HepG2 (cell line): ENCODE data around the gene C14orf119. TPM values are rescaled to one million over a fixed set of nuclear protein-coding genes. Genes with fewer than 3 reads are reported as not detected.

Experiments
- GATA4 ChIP-seq: sonication (generic); IDR thresholded peaks from 2 replicates; pipeline ENCODE4 v1.6.1; 2016; ENCODE audit warnings: antibody characterized with exemption, low read depth, borderline replicate concordance
- KDM6A ChIP-seq: IDR thresholded peaks from 2 replicates; pipeline ENCODE4 v1.6.1; 2016; ENCODE audit warnings: low read depth
- MBNL3 ChIP-seq: fragments of 250-450 bp; sonication (Bioruptor Pico); conservative IDR thresholded peaks from 2 replicates; pipeline ENCODE4 v1.8.0; 2022; ENCODE audit warnings: mild to moderate bottlenecking, inconsistent platforms
- MED1 ChIP-seq: sonication (generic); formaldehyde crosslinking; IDR thresholded peaks from 2 replicates; pipeline ENCODE4 v1.4.0; 2020; ENCODE audit warnings: missing genetic modification reagents
- NAIF1 ChIP-seq: sonication (generic); formaldehyde crosslinking; IDR thresholded peaks from 2 replicates; pipeline ENCODE4 v1.5.0; 2020; ENCODE audit warnings: mild to moderate bottlenecking, missing genetic modification reagents, borderline replicate concordance
- PLRG1 ChIP-seq: fragments of 450-650 bp; conservative IDR thresholded peaks from 2 replicates; pipeline ENCODE4 v1.6.1; 2016
- RBM22 ChIP-seq: fragments of 200-400 bp; formaldehyde crosslinking; optimal IDR thresholded peaks from 2 replicates; pipeline ENCODE3; 2017; ENCODE audit warnings: mild to moderate bottlenecking, low read length, moderate library complexity
- RFX1 ChIP-seq: fragments of 450-650 bp; IDR thresholded peaks from 2 replicates; pipeline ENCODE4 v1.6.1; 2017
- STAG1 ChIP-seq: sonication (generic); formaldehyde crosslinking; IDR thresholded peaks from 2 replicates; pipeline ENCODE4 v1.4.0; 2020; ENCODE audit warnings: missing genetic modification reagents
- XBP1 ChIP-seq: sonication (generic); formaldehyde crosslinking; IDR thresholded peaks from 2 replicates; pipeline ENCODE4 v1.5.0; 2020; ENCODE audit warnings: missing genetic modification reagents
- ZNF232 ChIP-seq: sonication (generic); formaldehyde crosslinking; IDR thresholded peaks from 2 replicates; pipeline ENCODE4 v1.4.0; 2020; ENCODE audit warnings: missing genetic modification reagents, borderline replicate concordance
- ZNF343 ChIP-seq: sonication (generic); formaldehyde crosslinking; IDR thresholded peaks from 2 replicates; pipeline ENCODE4 v1.4.0; 2020; ENCODE audit warnings: mild to moderate bottlenecking, missing genetic modification reagents
- ZNF550 ChIP-seq: sonication (generic); formaldehyde crosslinking; IDR thresholded peaks from 2 replicates; pipeline ENCODE4 v1.4.0; 2020; ENCODE audit warnings: mild to moderate bottlenecking, missing genetic modification reagents, borderline replicate concordance
- ZNF644 ChIP-seq: IDR thresholded peaks from 2 replicates; pipeline ENCODE4 v1.6.1; 2016; ENCODE audit warnings: low read depth
- ZNF709 ChIP-seq: sonication (generic); formaldehyde crosslinking; IDR thresholded peaks from 2 replicates; pipeline ENCODE4 v1.5.0; 2020; ENCODE audit warnings: mild to moderate bottlenecking, missing genetic modification reagents
- ZSCAN9 ChIP-seq: IDR thresholded peaks from 2 replicates; pipeline ENCODE4 v1.6.1; 2016; ENCODE audit warnings: borderline replicate concordance
- polyA plus RNA-seq, 8 experiments: library from polyadenylated mRNA; depleted of rRNA in 3 of 8; stranded (reverse) in 7 of 8; unstranded in 1 of 8; fragments of >200 nt; fragmentation: Illumina TruSeq in 4 of 8; extraction: Trizol in 4 of 8; gene quantifications; 2 replicates each; pipeline versions ENCODE4 v1.2.1 to v1.2.3, GENCODE V29; 2011 to 2016; ENCODE audit warnings: low read depth in 4 of 8, missing spikeins in 1 of 8, mixed read lengths in 1 of 8; ENCODE audit not compliant: insufficient read depth in 1 of 8
- total RNA-seq, 5 experiments: library from RNA; depleted of rRNA; stranded (reverse); fragments of >200 nt; fragmentation: Illumina TruSeq; extraction: Trizol; gene quantifications; 2 replicates each; pipeline ENCODE4 v1.2.3, GENCODE V29; 2016; ENCODE audit warnings: low read depth in 1 of 5
- TF ChIP-seq, protein P1 (sequence below): sonication (generic); formaldehyde crosslinking; IDR thresholded peaks from 2 replicates; pipeline ENCODE4 v1.4.0; 2020; ENCODE audit warnings: missing genetic modification reagents, borderline replicate concordance
- TF ChIP-seq, protein P2 (sequence below): sonication (generic); formaldehyde crosslinking; IDR thresholded peaks from 2 replicates; pipeline ENCODE4 v1.4.0; 2020; ENCODE audit warnings: missing genetic modification reagents, borderline replicate concordance
- TF ChIP-seq, protein P3 (sequence below): sonication (generic); formaldehyde crosslinking; IDR thresholded peaks from 2 replicates; pipeline ENCODE4 v1.4.0; 2020; ENCODE audit warnings: missing genetic modification reagents; ENCODE audit errors: not compliant biosample characterization
- TF ChIP-seq, protein P4 (sequence below): sonication (generic); formaldehyde crosslinking; IDR thresholded peaks from 2 replicates; pipeline ENCODE4 v1.4.0; 2020; ENCODE audit warnings: missing genetic modification reagents

The C14orf119 gene
- total and polyA plus RNA-seq, 2 of the 13 experiments (the other 11 are each of a cell fraction or from before 2014, with no cell fraction given), result 117 to 206 TPM

DNA sequence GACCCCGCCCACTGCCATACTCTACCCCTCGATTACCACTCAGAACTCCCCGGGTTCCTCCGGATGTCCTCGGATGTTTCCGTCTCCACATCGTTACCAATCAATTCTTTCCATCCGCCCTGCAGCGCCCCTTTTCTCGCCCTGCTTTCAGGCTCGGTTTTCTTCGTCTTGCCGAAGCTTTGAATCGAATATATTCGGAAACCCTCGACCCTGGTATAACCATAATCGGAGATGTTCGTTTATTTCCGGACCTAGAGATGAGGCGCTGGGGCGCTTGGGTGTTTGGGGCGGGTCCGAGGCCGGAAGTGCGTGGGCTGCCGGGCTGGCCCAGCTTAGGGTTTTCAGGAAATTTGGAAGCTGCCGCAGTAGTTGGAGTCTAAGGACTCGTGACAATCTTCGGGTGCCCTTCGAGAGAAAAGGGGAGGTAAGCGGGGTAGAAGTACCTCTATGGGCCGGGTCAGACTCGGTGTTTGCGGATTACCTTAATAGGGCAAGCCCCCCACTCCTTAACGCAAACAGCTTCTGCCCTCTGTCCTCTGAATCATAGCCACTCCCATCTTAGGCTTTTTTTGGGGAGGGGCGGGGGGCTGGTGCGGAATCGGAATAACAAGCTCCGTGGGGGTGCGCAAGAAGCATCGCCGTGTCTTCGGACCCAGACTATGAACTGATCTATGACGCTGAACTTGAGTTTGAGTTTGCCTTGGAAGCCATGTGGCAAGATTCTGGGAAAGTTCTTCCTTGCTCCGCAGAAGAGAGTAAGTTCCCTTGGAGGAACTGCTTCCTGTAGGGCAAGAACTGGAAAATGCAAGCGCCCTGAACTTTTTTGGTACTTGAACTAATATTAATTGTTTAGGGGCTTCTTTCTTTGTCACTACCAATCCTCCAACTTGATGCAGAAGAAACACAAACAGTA lies at the start of gene C14orf119 (continued):
- TF ChIP-seq ZNF644 (no peak; the same call in 1 of the 2 replicates), ZNF343 (CRISPR knock-in tag) (peak; percentile 70; the same call in 1 of the 2 replicates), RBM22 (no peak), ZNF550 (CRISPR knock-in tag) (no peak), RFX1 (no peak), NAIF1 (CRISPR knock-in tag) (peak; percentile 62), GATA4 (peak; percentile 75), ZNF232 (CRISPR knock-in tag) (peak; percentile 82), MBNL3 (no peak), MED1 (CRISPR knock-in tag) (peak; percentile 48; the same call in 1 of the 2 replicates), PLRG1 (no peak), STAG1 (CRISPR knock-in tag) (no peak), ZSCAN9 (CRISPR knock-in tag) (no peak; the same call in 1 of the 2 replicates), ZNF709 (CRISPR knock-in tag) (peak; percentile 24; the same call in 1 of the 2 replicates), XBP1 (CRISPR knock-in tag) (no peak; the same call in 1 of the 2 replicates), KDM6A (CRISPR knock-in tag) (no peak)
- TF ChIP-seq, protein P1, sequence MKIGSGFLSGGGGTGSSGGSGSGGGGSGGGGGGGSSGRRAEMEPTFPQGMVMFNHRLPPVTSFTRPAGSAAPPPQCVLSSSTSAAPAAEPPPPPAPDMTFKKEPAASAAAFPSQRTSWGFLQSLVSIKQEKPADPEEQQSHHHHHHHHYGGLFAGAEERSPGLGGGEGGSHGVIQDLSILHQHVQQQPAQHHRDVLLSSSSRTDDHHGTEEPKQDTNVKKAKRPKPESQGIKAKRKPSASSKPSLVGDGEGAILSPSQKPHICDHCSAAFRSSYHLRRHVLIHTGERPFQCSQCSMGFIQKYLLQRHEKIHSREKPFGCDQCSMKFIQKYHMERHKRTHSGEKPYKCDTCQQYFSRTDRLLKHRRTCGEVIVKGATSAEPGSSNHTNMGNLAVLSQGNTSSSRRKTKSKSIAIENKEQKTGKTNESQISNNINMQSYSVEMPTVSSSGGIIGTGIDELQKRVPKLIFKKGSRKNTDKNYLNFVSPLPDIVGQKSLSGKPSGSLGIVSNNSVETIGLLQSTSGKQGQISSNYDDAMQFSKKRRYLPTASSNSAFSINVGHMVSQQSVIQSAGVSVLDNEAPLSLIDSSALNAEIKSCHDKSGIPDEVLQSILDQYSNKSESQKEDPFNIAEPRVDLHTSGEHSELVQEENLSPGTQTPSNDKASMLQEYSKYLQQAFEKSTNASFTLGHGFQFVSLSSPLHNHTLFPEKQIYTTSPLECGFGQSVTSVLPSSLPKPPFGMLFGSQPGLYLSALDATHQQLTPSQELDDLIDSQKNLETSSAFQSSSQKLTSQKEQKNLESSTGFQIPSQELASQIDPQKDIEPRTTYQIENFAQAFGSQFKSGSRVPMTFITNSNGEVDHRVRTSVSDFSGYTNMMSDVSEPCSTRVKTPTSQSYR (CRISPR knock-in tag), result no peak; the same call in 1 of the 2 replicates
- TF ChIP-seq, protein P2, sequence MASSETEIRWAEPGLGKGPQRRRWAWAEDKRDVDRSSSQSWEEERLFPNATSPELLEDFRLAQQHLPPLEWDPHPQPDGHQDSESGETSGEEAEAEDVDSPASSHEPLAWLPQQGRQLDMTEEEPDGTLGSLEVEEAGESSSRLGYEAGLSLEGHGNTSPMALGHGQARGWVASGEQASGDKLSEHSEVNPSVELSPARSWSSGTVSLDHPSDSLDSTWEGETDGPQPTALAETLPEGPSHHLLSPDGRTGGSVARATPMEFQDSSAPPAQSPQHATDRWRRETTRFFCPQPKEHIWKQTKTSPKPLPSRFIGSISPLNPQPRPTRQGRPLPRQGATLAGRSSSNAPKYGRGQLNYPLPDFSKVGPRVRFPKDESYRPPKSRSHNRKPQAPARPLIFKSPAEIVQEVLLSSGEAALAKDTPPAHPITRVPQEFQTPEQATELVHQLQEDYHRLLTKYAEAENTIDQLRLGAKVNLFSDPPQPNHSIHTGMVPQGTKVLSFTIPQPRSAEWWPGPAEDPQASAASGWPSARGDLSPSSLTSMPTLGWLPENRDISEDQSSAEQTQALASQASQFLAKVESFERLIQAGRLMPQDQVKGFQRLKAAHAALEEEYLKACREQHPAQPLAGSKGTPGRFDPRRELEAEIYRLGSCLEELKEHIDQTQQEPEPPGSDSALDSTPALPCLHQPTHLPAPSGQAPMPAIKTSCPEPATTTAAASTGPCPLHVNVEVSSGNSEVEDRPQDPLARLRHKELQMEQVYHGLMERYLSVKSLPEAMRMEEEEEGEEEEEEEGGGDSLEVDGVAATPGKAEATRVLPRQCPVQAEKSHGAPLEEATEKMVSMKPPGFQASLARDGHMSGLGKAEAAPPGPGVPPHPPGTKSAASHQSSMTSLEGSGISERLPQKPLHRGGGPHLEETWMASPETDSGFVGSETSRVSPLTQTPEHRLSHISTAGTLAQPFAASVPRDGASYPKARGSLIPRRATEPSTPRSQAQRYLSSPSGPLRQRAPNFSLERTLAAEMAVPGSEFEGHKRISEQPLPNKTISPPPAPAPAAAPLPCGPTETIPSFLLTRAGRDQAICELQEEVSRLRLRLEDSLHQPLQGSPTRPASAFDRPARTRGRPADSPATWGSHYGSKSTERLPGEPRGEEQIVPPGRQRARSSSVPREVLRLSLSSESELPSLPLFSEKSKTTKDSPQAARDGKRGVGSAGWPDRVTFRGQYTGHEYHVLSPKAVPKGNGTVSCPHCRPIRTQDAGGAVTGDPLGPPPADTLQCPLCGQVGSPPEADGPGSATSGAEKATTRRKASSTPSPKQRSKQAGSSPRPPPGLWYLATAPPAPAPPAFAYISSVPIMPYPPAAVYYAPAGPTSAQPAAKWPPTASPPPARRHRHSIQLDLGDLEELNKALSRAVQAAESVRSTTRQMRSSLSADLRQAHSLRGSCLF (CRISPR knock-in tag), result no peak
- TF ChIP-seq, protein P3, sequence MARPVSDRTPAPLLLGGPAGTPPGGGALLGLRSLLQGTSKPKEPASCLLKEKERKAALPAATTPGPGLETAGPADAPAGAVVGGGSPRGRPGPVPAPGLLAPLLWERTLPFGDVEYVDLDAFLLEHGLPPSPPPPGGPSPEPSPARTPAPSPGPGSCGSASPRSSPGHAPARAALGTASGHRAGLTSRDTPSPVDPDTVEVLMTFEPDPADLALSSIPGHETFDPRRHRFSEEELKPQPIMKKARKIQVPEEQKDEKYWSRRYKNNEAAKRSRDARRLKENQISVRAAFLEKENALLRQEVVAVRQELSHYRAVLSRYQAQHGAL, result no peak
- TF ChIP-seq, protein P4, sequence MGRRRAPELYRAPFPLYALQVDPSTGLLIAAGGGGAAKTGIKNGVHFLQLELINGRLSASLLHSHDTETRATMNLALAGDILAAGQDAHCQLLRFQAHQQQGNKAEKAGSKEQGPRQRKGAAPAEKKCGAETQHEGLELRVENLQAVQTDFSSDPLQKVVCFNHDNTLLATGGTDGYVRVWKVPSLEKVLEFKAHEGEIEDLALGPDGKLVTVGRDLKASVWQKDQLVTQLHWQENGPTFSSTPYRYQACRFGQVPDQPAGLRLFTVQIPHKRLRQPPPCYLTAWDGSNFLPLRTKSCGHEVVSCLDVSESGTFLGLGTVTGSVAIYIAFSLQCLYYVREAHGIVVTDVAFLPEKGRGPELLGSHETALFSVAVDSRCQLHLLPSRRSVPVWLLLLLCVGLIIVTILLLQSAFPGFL (CRISPR knock-in tag), result 0 out of 2 replicates have a peak, but pooled peaks have one; percentile 50
